ENCODE data around the gene CEP104. TPM values are rescaled to one million over a fixed set of nuclear protein-coding genes. Genes with fewer than 3 reads are reported as not detected.

The CEP104 gene
- total and polyA plus RNA-seq, 2 donors (not counting 1 experiment from before 2014, with no cell fraction given), result 25.4 to 28.9 TPM

DNA sequence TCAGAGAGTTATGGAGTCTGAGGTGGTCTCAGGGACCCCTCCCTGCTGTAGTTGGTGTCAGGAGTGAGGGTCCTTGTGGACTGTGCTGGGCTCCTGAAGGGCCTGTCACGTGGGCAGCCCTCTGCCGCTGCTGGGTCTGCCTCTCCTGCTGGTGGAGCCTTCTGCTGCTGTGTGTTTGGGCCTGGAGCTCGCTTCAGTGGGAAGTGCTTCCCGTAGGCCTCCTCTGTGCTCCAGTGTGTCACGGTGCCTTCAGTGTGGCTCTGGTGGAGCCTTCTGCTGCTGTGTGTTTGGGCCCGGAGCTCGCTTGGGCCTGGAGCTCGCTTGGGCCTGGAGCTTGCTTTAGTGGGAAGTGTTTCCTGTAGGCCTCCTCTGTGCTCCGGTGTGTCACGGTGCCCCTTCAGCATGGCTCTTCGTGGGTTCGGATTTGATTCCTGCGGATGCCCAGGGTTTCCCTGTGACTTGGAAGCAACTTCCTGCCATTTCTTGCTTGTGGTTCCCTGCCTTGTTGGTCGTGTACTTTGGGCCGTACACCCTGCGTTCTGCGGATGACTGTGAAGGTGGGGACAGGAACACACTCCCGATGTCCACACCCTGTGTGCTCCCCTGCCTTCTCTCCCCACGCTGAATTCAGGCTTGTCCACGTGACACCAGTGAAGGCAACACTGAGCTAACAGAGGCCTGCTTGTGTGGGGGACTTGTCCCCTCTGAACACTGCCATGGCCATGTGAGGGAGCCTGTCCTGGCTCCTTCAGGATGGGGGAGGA is 23.6 kb upstream of the CEP104 start:
- H3K4me2 ChIP-seq (ENCODE audit: extremely low read depth, insufficient read depth, low read length), result no peak overlapping the region
- no peaks in the 10 kb centered on the region for H3K79me2 ChIP-seq (ENCODE audit: control insufficient read depth, insufficient read depth, low read length)
- no peaks in the 10 kb centered on the region for H4K20me1 ChIP-seq (ENCODE audit: control insufficient read depth, extremely low read depth, insufficient read depth, low read length)
- H3K27ac ChIP-seq (ENCODE audit: insufficient read depth, low read length), result no peak overlapping the region
- H3K36me3 ChIP-seq (ENCODE audit: control insufficient read depth, insufficient read depth, low read length), result no peaks in the 10 kb centered on the region
- no peak overlapping the region for H3K4me3 ChIP-seq (replicated peaks in 1 of 4; ENCODE audit: control extremely low read depth in 1 of 4, insufficient read depth in 1 of 4, low read depth in 3 of 4, low read length in 4 of 4)
- no peaks in the 10 kb centered on the region for H3K27me3 ChIP-seq (ENCODE audit: control insufficient read depth, insufficient read depth, low read length)
- H3K9me3 ChIP-seq (ENCODE audit: control insufficient read depth, insufficient read depth, low read depth, low read length), result no peaks in the 10 kb centered on the region
- no peak overlapping the region for H3K9ac ChIP-seq (ENCODE audit: insufficient read depth, low read length)
- no peak for DNase-seq (ENCODE audit: low read depth in 2 of 2)
- H2AFZ ChIP-seq (ENCODE audit: low read length), result no peak overlapping the region
- TF ChIP-seq, protein P1, sequence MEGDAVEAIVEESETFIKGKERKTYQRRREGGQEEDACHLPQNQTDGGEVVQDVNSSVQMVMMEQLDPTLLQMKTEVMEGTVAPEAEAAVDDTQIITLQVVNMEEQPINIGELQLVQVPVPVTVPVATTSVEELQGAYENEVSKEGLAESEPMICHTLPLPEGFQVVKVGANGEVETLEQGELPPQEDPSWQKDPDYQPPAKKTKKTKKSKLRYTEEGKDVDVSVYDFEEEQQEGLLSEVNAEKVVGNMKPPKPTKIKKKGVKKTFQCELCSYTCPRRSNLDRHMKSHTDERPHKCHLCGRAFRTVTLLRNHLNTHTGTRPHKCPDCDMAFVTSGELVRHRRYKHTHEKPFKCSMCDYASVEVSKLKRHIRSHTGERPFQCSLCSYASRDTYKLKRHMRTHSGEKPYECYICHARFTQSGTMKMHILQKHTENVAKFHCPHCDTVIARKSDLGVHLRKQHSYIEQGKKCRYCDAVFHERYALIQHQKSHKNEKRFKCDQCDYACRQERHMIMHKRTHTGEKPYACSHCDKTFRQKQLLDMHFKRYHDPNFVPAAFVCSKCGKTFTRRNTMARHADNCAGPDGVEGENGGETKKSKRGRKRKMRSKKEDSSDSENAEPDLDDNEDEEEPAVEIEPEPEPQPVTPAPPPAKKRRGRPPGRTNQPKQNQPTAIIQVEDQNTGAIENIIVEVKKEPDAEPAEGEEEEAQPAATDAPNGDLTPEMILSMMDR (conservative IDR thresholded peaks at IDR 0.05 in 1 of 2, IDR thresholded peaks at IDR 0.05 in 1 of 2; ENCODE audit: low read depth in 1 of 2, low read length in 2 of 2), result no peak
- no peak for TF ChIP-seq EZH2 (IDR thresholded peaks at IDR 0.05; ENCODE audit: low read length, missing control alignments)
- no peaks in the 10 kb centered on the region for H3K4me1 ChIP-seq (ENCODE audit: control insufficient read depth, extremely low read depth, insufficient read depth, low read length)

DNA sequence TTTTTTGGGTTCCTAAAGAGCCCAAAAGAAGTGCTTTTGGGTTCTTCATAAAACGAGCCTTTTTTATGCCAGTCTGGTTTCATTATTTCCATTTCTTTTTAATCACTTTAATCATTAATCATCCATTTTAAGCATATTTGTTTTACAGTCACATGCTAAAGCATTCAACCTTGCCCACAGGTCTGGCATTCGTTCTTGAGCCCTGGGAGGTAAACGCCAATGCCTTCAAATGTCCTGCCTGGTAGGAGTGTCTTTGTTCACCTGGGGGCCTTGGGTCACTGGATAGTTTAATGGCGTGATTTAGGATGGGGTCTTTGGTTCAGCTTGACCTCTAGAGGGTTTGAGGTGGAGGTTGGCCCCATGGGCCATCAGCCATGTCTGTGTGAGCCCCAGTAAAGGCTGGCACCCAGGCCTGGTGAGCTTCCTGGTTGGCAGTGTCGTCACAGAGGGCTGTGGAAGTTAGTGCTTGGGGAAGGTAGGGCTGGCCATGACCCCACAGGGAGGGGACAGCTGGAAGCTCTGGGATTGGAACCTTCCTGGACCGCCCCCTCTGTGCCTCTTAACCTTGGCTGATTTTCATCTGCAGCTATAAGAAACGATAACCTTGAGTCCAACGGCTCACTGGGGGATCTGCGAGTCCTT is 22.9 kb upstream of the CEP104 start:
- H3K4me2 ChIP-seq (ENCODE audit: extremely low read depth, insufficient read depth, low read length), result no peak overlapping the region
- DNase-seq (ENCODE audit: low read depth in 2 of 2), result no peak
- H3K36me3 ChIP-seq (ENCODE audit: control insufficient read depth, insufficient read depth, low read length), result no peaks in the 10 kb centered on the region
- no peak overlapping the region for H3K9ac ChIP-seq (ENCODE audit: insufficient read depth, low read length)
- no peak overlapping the region for H3K4me3 ChIP-seq (replicated peaks in 1 of 4; ENCODE audit: control extremely low read depth in 1 of 4, insufficient read depth in 1 of 4, low read depth in 3 of 4, low read length in 4 of 4)
- H3K4me1 ChIP-seq (ENCODE audit: control insufficient read depth, extremely low read depth, insufficient read depth, low read length), result no peaks in the 10 kb centered on the region
- H3K9me3 ChIP-seq (ENCODE audit: control insufficient read depth, insufficient read depth, low read depth, low read length), result no peaks in the 10 kb centered on the region
- no peak for TF ChIP-seq EZH2 (IDR thresholded peaks at IDR 0.05; ENCODE audit: low read length, missing control alignments)
- TF ChIP-seq, protein P1 (conservative IDR thresholded peaks at IDR 0.05 in 1 of 2, IDR thresholded peaks at IDR 0.05 in 1 of 2; ENCODE audit: low read depth in 1 of 2, low read length in 2 of 2), result no peak
- H4K20me1 ChIP-seq (ENCODE audit: control insufficient read depth, extremely low read depth, insufficient read depth, low read length), result no peaks in the 10 kb centered on the region
- no peak overlapping the region for H2AFZ ChIP-seq (ENCODE audit: low read length)
- H3K27me3 ChIP-seq (ENCODE audit: control insufficient read depth, insufficient read depth, low read length), result no peaks in the 10 kb centered on the region
- H3K27ac ChIP-seq (ENCODE audit: insufficient read depth, low read length), result no peak overlapping the region
- H3K79me2 ChIP-seq (ENCODE audit: control insufficient read depth, insufficient read depth, low read length), result no peaks in the 10 kb centered on the region

DNA sequence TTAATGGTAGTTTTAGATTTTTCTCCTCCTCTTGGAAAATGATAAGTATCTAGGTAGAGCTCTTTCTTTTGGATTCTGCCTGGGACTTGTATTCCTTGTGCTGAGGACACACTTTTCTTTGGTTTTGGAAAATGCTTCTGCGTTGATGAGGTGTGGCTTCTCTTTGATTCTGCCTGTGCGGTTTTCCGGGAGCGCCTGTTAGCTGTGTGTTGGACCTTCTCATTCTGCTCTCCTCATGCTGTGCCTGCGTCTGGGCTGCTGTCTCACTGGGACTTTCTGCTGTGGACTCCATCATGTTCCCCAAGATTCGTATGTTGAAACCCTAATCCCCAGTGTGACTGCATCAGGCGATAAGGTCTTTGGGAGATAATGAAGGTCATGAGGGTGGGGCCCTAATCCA is 22.1 kb upstream of the CEP104 start:
- Histone ChIP-seq H3K4me1 (ENCODE audit: control insufficient read depth, extremely low read depth, insufficient read depth, low read length) (no peaks in the 10 kb centered on the region), H4K20me1 (ENCODE audit: control insufficient read depth, extremely low read depth, insufficient read depth, low read length) (no peaks in the 10 kb centered on the region), H3K4me3 (replicated peaks in 1 of 4; ENCODE audit: control extremely low read depth in 1 of 4, insufficient read depth in 1 of 4, low read depth in 3 of 4, low read length in 4 of 4) (no peak overlapping the region), H2AFZ (ENCODE audit: low read length) (no peak overlapping the region), H3K4me2 (ENCODE audit: extremely low read depth, insufficient read depth, low read length) (no peak overlapping the region), H3K9ac (ENCODE audit: insufficient read depth, low read length) (no peak overlapping the region), H3K9me3 (ENCODE audit: control insufficient read depth, insufficient read depth, low read depth, low read length) (no peaks in the 10 kb centered on the region), H3K79me2 (ENCODE audit: control insufficient read depth, insufficient read depth, low read length) (no peaks in the 10 kb centered on the region), H3K27me3 (ENCODE audit: control insufficient read depth, insufficient read depth, low read length) (no peaks in the 10 kb centered on the region), H3K27ac (ENCODE audit: insufficient read depth, low read length) (no peak overlapping the region), H3K36me3 (ENCODE audit: control insufficient read depth, insufficient read depth, low read length) (no peaks in the 10 kb centered on the region)
- TF ChIP-seq EZH2 (IDR thresholded peaks at IDR 0.05; ENCODE audit: low read length, missing control alignments), result no peak
- TF ChIP-seq, protein P1 (conservative IDR thresholded peaks at IDR 0.05 in 1 of 2, IDR thresholded peaks at IDR 0.05 in 1 of 2; ENCODE audit: low read depth in 1 of 2, low read length in 2 of 2), result no peak
- DNase-seq (ENCODE audit: low read depth in 2 of 2), result no peak

Measured in fibroblast of lung (primary cell).